Measurements from ENCODE around the gene MYH3. TPM values are rescaled to one million over a fixed set of nuclear protein-coding genes. Genes with fewer than 3 reads are reported as not detected.

Gene MYH3
- total RNA-seq, 1 donor from 2014 or later: 0.41 TPM

GRCh38 chr17:10651927-10652326 lies 5.2 kb downstream of the MYH3 start:
- DNase-seq (ENCODE audit: low spot score in 2 of 2): no peak
- FAIRE-seq: no peak

DNA sequence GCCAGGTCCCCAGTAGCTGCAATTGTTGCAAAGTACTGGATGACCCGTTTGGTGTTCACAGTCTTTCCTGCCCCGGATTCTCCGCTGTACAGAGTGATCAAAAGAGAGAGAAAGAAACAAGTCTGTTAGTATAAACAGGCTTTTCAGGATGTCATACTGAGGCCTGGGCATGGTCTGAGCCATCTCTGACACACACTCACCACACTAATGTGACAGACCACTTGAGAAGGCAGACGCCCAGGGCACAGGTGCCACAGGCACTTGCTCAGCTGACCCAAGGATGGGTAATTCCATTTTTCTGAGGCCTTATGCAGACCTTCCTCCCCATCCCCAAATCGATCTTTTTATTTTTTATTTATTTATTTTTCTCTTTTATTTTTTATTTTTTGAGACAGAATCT lies 7.5 kb downstream of the MYH3 start:
- no peak for FAIRE-seq

GRCh38 chr17:10648956-10649355 lies 8.2 kb downstream of the MYH3 start:
- FAIRE-seq: no peak
- no peak for DNase-seq (ENCODE audit: low spot score in 2 of 2)

More for the DNA sequence above, 7.5 kb downstream of the MYH3 start:
- DNase-seq (ENCODE audit: low spot score in 2 of 2): no peak

DNA sequence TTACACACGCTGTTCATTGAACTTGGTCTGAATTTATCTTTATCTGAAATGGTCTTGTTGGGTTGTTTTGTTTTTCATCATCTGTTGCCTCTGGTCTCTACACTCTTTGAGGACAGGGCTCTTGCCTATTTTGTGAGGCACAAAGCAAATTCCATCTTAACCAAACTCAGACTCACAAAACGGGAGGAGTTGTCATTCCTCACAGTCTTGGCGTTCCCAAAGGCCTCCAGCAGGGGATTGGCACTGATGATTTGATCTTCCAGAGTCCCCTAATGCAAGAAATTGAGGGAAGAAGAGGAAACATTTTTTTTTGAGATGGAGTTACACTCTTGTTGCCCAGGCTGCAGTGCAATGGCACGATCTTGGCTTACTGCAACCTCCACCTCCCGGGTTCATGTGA lies 8.7 kb downstream of the MYH3 start:
- FAIRE-seq (no peak), DNase-seq (ENCODE audit: low spot score in 2 of 2) (no peak)

GRCh38 chr17:10646392-10646990 lies 10.6 kb downstream of the MYH3 start:
- peak; percentile 24 to 56 for DNase-seq (ENCODE audit: low spot score in 2 of 2)
- FAIRE-seq: no peak

DNA sequence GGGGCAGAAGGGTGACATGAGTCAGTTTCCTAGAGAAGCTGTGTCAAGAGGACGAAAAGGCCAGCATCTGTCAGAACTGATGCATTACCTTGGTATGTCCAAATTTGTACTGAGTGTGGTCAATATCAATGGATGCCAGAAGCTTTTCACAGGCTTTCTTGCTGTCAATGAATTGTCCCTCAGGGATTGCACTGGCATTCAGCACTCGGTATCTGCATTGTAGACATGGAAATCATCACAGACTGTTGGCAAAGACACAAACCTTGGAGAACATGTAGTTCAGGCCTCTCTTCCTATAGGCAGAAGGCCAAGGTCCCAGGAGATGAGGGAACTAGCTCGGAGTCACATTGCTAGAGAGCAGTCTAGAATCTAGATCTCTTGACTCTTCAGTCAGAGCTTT lies 16.6 kb downstream of the MYH3 start:
- DNase-seq (ENCODE audit: low spot score in 2 of 2): no peak
- no peak for FAIRE-seq

DNA sequence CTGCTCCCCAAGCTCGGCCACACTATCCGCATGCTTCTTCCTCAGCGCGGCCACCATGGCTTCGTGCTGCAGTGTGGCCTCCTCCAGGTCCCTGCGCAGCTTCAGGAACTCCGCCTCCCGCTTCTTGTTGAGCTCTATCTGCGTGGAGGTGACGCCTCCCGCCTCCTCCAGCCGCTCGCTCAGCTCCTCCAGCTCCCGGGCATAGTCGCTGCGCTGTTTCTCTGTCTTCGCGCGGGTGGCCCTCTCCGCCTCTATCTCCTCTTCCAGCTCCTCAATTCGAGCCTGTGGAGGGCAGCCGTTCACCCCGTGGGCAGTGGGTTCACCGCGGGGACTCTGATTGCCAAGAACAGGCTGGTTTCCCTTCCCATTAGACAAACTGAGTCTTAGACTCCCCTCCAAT lies 19.0 kb downstream of the MYH3 start:
- FAIRE-seq (no peak), DNase-seq (ENCODE audit: low spot score in 2 of 2) (no peak)

- DNase-seq (ENCODE audit: low spot score in 2 of 2): no peak
- no peak for FAIRE-seq
These were observed 21.8 kb downstream of the MYH3 start for GRCh38 chr17:10635290-10635689.

DNA sequence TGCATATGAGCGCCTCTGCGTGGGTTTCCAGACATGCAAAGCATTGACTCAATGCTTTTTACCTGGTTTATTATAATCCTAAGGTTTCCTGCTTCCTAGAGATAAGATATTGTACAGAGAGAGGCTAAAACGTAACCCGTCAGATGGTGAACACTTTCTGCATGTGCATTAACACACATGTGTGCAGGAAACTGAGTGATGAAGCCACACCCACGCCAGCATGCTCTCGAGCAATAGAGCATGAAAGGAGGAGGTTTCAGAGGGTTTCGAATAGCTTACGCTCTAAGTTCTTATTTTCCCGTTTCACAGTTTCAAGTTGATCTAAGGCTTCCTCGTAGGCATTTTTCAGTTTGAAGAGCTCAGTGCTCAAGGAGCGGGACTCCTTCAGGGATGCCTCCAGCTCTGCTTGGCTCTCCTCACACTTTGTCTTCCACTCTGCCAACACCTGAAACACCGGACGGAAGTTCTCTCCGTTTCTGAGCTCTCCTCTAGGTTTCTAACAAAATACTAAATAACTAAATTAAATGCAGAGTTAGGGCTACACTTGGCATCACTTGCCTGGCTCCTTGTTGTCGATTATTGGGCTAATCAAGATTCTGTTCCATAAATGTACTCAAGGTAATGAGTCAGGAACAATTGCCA lies 23.2 kb downstream of the MYH3 start:
- no peak for FAIRE-seq
- no peak for DNase-seq (ENCODE audit: low spot score in 2 of 2)

DNA sequence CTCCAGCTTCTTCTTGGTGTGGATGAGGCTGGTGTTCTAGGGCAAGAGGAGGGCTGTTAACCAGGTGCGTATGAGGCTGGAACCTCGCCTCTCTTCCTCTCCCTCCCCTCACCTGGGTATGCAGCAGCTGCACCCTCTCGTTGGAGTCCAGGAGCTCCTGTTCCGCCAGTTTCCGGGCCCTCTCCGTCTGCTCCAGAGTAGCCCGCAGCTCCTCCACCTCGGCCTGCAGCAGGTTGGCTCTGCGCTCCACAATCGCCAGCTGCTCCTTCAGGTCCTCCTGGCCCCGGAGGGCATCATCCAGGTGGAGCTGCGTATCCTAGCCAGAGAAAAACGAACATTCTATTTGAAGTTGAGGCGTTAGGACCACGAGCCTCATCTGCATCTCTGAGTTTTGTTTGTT lies 25.4 kb downstream of the MYH3 start:
- DNase-seq (ENCODE audit: low spot score in 2 of 2): no peak
- no peak for FAIRE-seq

GRCh38 chr17:10631048-10631700 lies 25.9 kb downstream of the MYH3 start:
- FAIRE-seq (no peak), DNase-seq (ENCODE audit: low spot score in 2 of 2) (peak in 1 of 2 donors; percentile 43)

DNA sequence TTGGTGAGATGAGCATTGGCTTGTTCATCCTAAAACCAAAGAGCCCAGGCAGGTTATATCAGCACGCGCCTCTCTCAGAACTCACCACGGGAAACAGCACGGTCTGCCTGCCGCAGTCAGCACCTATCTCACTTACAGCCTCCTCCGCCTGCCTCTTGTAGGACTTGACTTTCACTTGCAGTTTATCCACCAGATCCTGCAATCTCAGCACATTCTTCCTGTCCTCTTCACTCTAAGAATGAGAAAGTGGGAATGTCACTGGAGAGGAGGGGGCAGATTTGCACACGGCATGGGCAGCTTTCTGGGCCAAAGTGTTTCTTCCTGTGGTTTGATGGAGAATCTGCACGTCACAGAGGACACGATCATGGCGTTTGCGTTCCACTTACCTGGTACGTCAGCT lies 27.4 kb downstream of the MYH3 start:
- FAIRE-seq (no peak), DNase-seq (ENCODE audit: low spot score in 2 of 2) (no peak)

- FAIRE-seq (no peak), DNase-seq (ENCODE audit: low spot score in 2 of 2) (no peak)
These were observed 28.4 kb downstream of the MYH3 start for GRCh38 chr17:10628756-10629155.

- DNase-seq (ENCODE audit: low spot score in 2 of 2) (no peak), FAIRE-seq (no peak)
These were observed 30.7 kb downstream of the MYH3 start for GRCh38 chr17:10626390-10626789.

DNA sequence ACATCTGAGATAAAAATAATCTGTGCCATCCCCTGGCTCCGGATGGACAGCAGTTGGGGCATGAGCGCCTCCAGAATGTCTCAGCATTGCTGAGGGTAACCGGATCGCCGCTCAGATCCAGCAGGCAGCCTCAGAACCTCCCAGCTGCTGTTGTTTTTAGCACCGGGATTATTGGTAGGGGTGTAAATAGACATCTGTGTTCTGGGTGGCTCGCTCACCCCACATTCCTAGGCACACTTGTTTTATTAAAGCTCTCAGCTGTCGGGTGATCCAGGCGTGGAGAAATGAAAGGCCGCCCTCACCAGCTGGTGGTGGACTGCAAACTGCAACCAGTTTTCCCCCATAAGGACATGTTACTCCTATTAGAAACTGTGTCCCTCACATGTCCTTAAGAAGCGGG lies 32.1 kb downstream of the MYH3 start:
- no peak for FAIRE-seq
- DNase-seq (ENCODE audit: low spot score in 2 of 2): no peak

DNA sequence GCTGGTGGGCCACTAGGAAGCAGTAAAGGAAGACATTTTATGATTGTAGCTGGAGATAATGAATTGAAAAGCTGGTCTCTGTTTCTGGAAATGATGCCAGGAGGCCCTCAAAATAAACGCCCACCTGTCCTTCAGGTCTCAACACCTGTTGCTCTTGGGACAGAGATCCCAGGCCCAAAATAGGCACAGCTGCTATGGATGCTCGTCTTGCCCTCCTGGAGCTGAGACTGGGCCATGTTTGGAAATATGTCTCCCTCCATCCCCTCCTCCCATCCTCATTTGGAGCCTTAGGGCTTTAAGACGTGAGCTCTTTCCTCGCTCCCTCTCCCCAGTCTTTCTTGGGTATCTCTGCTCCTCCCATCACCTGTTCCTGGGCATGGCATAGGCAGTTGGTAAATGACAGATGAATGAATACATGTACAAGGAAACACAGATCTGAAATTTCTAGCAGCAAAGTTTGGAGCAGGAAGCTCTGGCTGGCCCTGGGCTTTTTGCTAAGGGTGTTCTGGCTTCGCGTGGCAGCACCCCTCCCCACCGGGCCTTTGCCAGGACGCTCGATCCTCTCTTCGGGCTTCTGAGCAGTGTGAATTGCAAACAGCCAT lies 33.3 kb downstream of the MYH3 start:
- FAIRE-seq (no peak), DNase-seq (ENCODE audit: low spot score in 2 of 2) (no peak)

DNA sequence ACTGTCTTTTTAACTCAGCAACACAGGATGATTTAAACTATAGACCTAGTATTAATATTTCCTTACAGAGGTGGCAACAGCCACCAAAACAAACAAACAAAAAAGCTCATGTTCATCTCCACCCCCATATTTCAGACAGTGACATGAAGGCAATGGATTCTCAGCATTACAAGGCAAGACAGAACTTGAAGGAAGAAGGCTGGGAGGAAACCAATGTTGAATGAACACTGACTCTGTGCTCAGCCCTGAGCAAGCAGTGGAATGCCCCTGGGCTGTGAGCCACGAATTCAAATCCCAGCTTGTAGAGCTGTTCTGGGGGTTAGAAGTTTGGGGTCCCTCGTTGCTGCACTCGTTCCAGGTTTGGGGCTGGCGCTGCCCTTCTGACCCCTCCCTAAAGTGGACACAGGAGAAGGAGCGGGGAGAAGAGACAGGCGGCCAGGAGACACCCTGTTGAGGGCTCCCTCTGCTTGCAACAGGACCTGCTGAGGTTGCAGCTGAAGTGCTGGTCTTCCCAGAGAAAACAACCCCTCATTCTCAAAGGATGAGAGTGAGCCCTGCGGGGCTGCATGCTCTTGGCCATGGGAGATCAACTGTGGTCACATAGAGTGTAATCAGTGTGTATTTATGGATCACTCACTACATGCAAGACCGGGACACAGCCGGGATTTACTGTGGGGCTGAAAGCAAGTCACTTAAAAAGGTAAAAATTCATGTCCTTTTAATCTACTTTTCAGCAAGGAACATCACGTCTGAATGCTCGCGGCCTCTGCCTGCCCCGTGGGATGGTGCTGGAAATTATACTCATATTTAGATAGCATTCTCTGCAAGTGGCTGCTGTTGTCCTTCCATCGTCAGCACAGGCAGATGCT lies 34.3 kb downstream of the MYH3 start:
- no peak for FAIRE-seq

GRCh38 chr17:10621397-10621796 lies 35.7 kb downstream of the MYH3 start:
- no peak for DNase-seq (ENCODE audit: low spot score in 2 of 2)
- FAIRE-seq: no peak

More for the DNA sequence above, 34.3 kb downstream of the MYH3 start:
- no peak for DNase-seq (ENCODE audit: low spot score in 2 of 2)

DNA sequence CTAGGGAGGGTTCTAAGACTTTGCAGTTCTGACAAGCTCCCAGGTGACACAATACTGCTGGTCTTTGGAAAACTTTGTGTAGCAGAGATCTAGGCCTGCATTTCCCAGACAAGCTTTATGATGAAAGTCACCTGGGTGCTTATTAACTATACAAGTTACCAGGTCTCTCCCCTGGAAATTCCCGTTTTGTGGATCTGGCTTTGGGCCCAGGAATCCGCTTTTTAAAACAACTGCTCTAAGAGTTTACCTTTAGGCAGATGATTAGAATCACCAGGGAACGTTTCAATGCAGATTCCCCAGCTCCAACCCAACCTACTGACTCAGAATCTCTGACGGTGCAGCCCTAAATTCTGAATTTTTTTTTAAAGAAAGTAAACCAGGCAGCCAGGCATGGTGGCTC lies 36.3 kb downstream of the MYH3 start:
- FAIRE-seq (no peak), DNase-seq (ENCODE audit: low spot score in 2 of 2) (no peak)

DNA sequence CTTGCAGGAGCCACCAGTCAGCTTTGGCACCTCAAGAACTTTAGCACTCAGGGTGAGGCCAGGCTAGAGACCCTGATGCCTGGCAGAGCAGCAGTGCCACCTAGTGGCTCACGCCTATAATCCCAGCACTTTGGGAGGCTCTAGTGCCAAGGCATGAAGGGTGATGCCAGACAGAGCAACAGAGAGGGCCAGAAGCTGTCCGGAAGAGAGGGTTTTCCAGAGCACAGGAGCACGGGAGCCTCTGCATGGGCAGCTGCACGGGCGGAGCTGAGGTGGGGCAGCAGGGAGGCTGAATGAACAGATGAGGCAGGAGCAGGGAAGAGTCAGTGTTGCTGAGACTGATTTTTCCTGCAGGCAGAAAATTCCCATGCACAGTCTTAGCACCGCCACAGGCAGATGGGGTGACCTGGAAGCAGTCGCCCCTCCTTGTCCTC lies 38.9 kb downstream of the MYH3 start:
- FAIRE-seq (no peak), DNase-seq (ENCODE audit: low spot score in 2 of 2) (peak; percentile 24 to 68)

DNA sequence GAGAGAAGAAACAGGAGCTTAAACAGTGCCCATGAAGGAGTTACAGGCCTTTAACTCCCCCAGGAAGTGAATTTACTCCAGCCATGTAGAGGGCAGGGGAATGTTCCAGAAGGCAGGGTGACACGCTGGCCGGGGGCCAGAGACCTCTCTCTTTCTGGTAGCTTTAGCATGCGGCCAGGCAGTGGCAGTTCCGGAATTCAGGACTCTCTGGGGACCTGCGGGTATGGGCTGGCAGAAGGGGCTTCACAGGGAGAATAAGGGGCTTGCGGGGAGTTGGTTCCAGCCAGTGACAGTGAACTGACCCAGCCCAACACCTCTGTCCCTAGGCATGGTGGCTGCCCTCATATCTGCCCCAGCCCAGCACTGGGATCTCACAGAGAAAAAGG lies 40.0 kb downstream of the MYH3 start:
- FAIRE-seq: no peak
- DNase-seq (ENCODE audit: low spot score in 2 of 2): no peak
